SH-SY5Y (cell line): ENCODE results near the gene CCDC24.

ENCODE experiments used
- GATA2 ChIP-seq: IDR thresholded peaks from 2 replicates; pipeline ENCODE4 v1.6.1; 2011; ENCODE audit warnings: mild to moderate bottlenecking, low read depth, low read length
- GATA3 ChIP-seq: IDR thresholded peaks from 2 replicates; pipeline ENCODE4 v1.6.1; 2011; ENCODE audit warnings: low read depth, mild to moderate bottlenecking, low read length, moderate library complexity

DNA sequence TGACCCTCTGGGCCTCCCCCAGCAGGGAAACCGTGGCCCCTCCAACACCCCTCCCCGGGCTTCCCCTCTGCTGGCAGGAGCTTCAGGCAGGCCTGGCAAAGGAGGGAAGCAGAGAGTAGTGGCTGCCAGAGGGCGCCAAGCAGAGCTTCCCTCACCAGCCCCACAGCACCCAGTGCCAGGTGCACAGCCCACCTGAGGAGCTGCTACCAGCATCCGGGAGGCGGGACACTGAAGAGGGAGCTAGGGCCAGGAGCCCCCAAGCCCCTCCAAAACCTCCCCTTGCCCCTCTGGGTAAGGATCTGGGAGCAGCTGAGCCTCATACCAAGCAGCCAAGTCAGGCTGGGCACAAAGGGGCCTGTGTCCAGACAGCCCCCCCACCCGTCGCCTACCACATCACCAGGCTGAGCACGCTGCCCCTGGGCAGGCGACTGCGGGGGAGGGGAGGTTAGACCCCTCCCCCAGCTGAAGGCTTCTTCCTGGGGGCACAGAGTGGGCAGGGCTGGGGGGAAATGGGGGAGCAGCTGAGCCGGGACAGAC, 19.6 kb downstream of the CCDC24 start:
- TF ChIP-seq GATA2 = no peak
- TF ChIP-seq GATA3 = no peak
